NCI-H1930 (cell line): ENCODE measurements around the gene TRPC6.
A peak's percentile ranks its signal among the peaks of the same experiment; 100 is the strongest.

Experiments used
- DNase-seq, 2 experiments: peaks; one replicate each; lab custom pipeline; 2025; lab: John Stamatoyannopoulos, UW

Gene TRPC6

DNA sequence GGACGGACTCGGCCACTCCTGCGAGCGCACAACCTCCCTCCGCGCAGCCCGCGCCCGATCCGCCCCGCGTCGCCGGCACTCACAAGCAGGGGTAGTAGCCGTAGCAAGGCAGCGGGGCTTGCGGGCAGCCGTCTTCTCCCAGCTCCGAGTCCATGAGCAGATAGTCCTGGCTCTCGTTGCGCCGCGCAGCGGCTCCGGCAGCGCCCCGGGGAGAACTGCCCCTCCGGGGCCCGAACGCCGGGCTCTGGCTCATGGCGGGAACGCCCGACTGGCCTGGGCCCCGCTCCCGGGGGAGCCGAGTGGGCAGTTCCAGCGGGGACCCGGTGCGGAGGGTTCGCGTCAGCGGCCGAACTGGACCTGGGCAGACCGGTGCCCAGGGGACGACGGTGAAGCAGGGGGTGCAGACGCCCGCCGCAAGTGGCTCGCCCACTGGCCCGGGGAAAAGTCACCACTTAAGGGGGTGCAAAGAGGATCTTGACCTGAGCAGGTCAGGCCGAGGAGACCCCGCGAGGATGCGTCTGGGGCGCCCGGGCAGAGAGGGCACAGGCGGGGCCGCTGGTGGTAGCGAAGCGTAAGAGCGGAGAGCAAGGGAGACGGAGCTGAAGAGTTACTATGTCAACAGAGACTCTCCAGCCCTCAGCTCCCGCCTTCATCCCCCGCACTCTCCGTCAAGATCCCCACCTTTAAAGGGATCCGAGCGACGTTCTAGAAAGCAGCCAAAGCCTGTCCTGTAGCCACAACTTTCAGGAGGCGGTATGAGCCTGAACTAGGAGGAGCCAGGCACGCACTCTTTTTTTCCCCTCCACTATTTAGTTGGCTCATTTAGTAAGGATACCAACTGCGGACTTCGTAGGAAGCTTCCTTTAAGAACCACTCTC, at the start of gene TRPC6:
Gene TRPC6, minus strand, starts transcription at position 757 of the 878 bp plus-strand sequence. Its CDS starts 504 bp downstream, at position 253.
- DNase-seq, result peak in 1 of 2 experiments; percentile 1

DNA sequence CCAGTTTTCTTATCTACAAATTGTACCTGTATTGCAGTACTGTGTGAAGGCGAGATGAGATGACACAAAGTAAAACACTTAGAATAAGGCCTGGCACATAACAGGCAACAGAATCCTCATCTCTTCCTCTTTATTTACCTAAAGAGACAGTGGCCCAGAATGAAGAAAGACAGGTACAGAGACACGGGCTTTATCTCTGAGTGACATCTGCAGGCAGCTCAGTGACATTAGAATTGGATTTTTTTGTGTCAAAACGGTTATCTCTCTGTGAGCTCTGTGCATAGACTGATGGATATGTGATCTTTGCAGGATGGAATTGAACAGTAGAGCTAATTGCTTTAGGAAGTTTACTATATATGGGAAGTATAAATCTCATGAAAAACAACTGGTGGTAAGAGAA, 36.2 kb upstream of the TRPC6 start:
- DNase-seq, result no peak

DNA sequence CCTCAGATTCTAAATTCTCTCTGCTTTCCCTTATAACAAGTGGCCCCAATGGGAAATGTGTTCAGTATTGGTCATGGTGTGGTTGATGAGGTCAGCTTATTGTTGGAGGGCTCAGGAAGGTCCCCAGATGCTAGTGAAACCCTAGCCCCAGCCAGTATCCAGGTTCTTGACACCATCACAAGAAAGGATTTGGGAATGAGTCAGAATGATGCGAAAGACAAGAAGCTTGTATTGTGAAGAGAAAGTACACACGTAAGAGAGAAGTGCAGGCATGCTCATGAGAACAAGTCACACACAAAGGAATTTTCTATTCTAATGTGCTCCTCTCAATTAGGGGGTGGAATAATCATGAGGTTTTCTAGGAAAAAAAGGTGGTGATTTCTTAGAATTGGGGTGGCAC, 34.9 kb upstream of the TRPC6 start:
- DNase-seq, result no peak

DNA sequence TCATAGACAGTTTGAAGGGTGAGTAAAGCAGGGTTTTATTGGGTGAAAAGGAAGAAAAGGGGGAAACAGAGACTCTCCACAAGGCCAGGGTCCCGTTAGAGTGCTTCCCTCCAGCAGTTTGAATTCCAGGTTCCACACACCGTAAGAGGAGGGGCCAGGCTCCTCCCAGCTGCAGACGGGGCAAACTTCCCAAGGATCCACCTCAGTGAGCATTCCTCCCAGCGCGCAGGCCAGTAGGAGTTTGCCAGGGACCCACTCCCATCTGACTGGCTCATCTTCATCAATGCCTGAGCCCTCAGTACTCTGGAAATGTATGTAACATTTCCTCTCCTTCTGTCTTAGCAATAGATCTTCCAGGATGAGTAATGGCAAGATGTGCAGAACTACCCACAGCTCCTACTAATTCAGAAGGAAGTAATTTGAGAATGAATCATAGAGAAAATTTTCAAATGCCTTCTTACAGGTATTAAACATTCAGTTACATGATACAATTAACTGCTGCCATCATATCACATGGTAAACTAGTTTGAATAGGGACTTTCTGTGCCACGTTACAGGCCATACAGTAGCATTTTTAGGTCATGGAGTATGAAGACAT, 34.0 kb upstream of the TRPC6 start:
- no peak for DNase-seq

DNA sequence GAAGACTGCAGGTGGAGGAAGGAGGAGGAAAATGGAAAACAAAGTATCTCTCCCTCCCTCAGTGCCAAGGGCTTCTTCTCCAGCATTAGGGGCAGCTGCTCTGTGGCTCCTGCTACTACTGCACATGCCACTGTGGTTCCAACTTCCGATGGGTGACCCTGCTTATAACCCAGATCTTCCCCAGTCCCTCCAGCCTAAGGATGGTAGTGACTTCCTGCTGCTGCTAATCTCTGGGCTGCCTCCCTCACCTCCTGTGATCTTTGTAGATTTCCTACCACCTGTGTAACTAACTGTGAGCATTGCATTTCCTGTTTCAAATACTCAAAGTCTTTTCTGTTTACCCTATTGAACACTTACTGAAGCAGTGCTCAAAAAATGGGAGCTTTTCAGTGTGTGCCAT, 28.7 kb upstream of the TRPC6 start:
- DNase-seq, result no peak

DNA sequence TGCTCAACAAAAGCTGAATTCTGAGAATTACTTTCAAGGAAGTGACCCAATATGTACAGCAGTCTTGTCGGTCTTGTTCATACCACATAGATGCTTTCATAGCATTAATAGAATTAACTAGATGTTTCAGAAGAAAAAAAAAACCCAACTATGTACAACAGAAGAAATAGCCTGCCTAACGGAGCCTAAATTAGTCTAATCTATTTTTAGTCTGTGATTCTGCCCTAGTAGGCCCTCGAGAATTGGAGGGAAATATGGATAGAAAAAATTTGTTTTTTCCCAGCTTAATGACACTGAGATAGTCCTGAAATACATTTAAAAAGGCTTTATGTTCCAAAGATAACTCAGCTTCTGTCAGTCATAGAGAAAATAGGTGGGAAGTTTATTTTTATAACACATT, 17.1 kb upstream of the TRPC6 start:
- no peak for DNase-seq

DNA sequence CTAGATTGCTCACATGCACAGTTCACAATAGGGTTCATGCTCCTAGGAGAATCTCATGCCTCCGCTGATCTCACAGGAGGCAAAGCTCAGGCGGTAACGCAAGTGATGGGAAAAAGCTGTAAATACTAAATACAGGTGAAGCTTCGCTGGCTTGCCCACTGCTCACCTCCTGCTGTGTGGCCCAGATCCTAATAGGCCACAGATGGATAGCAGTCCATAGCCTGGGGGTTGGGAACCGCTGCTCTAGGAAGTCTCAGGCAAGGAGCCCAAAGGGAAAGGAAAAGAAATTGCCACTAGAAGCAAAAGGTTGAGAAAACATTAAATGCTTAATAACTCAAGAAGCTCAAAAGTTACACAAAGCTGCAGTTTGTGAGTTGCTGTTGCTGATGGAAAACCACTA, 3.2 kb upstream of the TRPC6 start:
- no peak for DNase-seq

DNA sequence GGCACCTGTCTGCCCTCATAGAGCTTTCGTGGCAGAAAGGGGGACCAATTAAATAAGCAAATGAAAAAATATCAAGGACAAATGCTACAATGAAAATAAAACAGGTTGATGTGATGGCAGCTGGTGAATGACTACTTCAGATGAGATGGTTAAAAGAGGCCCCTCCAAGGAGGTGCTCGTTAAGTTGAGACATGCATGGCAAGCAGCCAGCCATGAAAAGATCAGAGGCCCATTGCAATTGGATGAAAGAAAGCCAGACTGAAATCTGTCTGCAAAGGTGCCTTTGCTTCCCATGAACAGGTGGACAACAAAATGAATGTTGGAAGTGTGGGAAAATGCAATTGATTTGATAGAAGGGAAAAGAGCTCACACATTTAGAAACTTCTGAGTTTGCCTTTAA, 848 bp upstream of the TRPC6 start:
- DNase-seq, result no peak

DNA sequence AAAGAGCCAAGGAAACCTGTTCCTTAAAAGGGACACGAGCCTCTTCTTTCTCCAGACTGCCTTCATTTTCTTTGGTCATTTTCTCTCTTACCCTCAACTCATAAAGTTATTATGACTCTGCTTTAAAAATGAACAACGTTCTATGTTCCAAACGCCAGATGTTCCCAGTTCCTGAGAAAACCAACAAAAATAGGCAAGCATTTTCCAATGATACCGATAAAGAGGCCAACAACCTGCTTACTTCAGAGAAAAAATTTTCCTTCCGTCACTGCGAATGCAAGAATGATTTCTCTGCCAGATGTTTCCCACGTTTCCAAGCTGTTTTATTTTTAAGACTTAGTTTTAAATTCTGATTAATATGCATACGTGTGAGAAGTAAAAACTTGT, 315 bp upstream of the TRPC6 start:
- DNase-seq, result no peak

DNA sequence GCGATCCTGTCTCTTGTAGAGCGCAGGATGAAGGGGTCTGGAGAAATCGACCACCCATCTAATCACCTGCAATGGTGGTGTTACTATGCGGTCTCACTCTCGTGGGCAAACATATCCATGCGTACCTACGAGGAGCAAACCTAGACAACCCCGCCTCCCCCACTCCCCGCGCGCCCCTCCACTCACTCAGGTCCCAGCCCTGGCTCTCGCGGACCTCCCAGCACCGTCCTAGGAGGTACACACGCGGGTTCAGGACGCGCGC, 887 bp downstream of the TRPC6 start:
- DNase-seq, result no peak

DNA sequence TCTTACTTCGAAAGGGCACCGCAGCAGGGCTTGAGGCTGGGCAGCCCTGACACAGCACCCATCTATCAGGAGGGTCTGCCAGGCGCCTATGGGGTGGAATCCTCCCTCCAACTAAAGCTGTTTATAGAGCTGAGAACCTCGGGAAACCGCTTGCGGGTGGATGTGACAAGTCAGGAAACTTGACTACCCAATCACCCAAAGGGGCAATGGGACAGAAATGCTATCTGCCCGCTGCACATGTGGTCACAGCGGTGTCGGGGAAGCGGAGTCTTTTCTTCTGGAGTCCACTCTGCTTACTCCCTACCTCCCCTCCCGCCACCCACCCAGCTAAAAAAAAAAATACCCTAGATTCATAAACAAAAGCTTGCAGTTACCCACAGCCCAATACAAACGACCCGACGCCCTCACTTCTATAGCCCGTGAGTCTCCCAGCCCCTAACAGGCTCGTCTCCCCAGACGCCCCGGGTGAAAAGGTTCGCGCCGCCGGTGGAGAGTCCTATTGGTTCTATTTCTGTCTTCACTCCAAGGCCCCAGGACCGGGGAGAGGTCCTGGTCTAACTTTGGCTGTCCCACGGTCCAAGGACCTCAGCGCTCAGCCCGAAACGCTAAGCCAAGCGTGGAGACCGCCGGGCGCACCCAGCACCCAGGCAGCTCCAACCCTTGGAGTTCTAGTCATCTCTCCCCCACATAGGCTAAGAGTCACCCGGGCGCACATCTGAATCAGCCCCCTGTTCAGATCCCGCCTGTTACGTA, 1.4 kb downstream of the TRPC6 start:
- DNase-seq, result no peak

DNA sequence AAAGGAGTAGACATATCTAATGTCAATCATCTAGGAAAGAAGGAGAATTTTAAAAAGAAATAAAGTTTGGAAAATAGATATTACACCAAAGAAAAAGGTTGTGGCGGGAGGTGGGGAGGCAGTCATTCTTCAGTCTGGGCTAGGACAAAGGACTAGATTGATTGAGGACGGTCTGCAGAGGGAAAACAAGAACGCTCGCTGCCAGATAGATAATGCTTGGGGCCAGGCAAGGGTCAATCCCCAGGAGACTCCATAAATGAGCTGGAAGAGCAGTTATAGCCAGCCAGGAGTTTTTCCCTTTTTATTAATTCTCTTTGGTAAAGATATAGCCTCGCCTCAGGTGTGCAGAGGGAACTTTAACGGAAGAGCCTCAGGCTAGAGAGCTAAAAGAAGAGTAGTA, 6.3 kb downstream of the TRPC6 start:
- no peak for DNase-seq

DNA sequence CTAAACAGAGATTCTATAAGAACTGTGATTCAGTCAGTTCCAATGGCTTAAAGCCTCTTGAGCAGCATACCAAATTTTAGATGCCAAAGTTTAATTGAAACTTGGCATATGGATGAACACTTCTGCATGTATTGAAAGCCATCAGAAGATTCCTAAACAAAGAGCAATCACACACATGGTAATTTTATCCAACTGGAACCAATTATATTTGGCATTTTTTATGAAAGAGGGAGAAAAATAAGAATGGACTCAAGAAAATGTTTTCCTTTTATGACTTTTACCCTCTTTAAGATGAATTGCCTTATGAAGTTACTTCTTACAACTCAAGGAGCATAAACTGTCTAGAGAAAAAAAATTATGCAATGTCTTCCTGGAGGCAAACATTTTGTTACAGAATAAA, 7.4 kb downstream of the TRPC6 start:
- DNase-seq, result no peak

DNA sequence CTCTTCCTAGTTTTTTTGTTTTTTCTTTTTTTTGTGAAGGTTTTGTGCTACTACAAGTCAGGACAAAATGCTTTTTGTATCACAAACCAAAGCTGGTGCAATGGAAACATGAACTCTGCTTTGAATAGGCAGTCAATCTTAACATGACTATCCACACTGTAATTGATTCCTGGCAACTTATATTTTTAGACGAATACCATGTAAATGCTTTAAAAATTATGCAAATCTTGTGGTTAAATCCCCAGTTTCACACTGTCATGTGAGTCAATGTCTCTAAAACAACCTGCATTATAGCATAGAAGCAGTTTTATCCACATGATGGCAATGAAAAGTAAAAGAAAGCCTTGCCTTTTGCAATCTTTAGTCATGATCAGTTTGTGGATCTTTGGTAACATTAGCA, 8.9 kb downstream of the TRPC6 start:
- DNase-seq, result no peak

DNA sequence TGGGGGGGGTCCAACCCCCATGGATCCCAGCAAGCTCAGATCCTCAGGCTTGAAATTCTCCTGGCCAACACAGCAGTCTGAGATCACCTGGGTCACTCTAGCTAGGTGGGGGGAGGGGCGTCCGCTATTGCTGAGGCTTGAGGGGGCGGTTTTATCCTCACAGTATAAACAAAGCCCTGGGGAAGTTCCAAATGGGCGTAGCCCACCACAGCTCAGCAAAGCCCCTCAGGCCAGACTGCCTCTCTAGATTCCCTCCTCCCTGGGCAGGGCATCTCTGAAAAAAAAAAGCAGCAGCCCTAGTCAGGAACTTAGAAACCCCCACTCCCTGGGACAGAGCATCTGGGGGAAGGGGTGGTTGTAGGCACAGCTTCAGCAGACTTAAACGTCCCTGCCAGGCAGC, 16.7 kb downstream of the TRPC6 start:
- no peak for DNase-seq

DNA sequence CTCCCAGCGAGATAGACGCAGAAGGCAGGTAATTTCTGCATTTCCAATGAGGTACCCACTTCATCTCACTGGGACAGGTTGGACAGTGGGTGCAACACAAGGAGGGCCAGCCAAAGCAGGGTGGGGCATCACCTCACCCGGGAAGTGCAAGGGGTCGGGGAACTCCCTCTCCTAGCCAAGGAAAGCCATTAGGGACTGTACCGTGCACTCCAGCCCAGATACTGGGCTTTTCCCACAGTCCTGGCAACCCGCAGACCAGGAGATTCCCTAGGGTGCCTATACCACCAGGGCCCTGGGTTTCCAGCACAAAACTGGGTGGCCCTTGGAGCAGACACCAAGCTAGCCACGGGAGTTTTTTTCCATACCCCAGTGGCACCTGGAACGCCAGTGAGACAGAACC, 17.2 kb downstream of the TRPC6 start:
- no peak for DNase-seq

DNA sequence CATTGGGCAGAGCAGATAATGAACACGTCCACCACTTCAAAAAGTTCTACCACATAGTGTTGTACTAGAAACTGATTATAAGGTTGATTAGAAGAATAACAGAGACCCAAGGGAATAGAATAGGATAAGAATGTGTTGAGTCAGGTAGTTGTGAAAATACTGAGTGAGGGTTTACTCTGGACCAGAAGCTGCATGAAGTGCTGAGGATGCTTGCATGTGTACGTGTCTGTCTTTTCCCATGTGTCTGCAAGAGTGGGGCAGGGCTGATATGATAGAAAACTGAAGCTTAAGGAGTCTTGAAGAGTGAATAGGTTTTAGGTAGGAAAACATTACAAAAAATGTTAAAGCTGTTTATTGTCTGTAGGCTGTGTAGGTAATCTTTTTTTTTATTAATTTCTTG, 20.6 kb downstream of the TRPC6 start:
- DNase-seq, result no peak

DNA sequence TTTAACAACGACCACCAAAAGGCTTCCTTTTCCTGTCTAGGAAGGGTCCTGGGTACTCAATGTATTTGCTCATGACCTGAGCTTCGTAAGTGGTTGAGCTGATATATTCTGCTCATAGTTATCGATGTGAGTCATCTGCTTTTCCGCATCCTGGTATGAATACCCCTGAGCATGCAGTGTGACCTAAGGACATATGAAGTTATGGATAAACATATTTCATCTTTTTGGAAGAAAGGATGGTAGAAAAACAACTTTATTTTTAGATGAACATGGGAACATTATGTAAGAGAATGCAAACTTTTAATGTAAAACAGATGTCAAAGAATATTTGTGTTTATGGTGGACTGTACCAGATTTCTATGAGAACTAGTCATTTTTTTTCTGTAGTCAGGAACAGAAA, 28.4 kb downstream of the TRPC6 start:
- no peak for DNase-seq

DNA sequence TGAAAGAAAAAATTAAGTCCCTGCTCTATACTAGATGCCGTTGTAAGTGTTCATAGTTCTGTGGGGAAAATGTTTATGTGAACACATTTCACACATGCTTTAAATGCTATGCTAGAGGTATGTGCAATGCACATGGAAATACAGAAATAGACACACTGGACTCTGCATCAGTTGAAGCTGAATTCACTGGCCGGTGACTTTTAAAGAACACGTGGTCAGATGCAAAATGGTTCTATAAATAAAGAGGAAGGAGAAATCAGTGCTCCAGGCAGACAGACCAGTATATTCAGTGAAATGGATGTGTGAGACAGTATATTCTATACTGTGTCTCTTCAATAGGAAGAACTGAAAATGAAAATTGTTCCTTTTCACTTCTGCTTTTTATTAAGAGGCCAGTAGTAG, 29.9 kb downstream of the TRPC6 start:
- no peak for DNase-seq

DNA sequence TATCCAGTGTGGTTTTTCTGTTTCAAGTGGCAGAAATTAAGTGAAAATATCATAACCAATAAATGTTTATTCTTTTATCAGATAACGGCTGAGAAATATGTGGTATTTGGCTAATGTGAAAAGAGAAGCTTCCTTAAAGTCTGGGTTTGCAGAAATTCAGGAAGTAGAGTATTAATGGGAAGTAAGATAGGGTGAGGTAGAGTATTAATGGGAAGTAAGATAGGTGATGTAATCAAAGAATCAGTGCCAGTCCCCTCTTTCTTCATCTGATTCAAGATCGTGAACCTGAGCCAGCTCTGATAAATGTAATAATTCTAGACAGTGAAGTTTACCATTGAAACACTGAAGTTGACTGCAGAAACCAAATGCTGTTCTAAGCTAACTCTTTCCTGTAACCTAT, 30.9 kb downstream of the TRPC6 start:
- no peak for DNase-seq

DNA sequence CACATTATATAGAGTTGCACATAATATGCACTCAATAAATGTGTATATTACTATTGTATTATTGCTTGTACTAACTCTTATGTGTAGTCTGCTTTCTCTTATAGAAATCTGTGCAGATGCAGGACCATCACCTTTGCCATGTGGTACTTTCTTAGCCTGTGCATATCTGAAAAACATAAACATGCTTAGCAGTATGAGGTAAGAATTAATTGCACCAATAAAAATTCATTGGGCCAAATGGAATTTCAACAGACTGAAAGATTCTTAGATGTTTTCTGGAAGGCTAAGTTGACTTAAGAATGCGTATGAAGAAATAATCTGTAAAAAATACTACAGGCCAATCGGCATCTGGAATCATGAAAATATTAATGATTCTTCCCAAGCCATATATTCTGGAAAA, 55.3 kb downstream of the TRPC6 start:
- no peak for DNase-seq

DNA sequence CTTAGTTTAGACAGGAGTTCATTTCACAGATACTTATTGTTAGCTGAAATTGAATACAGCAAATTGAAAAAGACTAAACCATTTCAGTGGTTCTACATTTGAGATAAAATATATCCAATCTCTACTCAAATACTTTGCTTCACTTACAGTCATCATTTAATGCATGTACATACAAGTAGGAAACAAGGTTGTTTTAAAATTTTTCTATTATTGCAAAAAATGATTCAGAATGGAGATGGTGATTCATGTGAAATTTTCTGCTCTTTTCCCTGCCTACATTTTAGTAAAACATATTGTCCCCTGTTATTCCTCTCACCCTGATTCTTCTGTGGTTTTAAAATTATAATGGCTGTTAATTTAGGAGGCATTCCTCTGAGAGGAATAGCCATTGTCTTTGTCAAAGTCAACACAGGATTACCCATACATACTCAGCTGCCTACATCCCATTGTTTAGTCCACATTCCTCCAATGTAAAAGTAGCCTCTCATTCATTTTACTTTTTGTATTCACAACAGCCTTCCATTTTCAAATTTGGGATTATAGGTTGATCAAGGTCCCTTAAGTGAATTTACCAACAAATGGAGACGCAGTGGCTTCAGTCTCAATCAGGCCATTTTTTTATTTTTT, 60.1 kb downstream of the TRPC6 start:
- no peak for DNase-seq

DNA sequence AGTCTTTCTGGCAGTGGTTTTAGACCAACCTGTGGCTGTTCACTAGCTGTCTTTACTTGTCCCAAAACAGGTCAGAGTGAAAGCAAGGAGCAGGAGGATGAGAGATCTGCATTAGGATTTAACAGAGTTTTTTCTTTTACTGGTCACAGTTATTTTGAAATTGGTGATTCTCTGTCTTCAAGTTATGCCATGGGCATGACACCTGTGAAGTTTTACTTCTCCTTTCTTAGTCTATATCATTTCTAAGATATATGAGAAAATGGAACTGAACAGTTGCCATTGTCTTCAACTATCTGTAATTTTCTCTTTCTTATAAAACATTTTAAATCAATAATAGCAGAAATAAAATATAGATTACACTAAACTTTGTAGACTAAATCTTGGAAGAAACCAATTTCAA, 60.6 kb downstream of the TRPC6 start:
- no peak for DNase-seq
